GM21717 (cell line): ENCODE measurements around the gene INO80B.
"Not testable (repeated sequence)": the region's sequence is repeated elsewhere in the genome, so short reads cannot be mapped to it uniquely, and the experiment has no call there.

Experiments
- ATAC-seq: cut with Tn5 transposase; IDR thresholded peaks from one replicate; pipeline ENCODE4 v1.9.1; 2021; ENCODE audit warnings: mild to moderate bottlenecking, moderate library complexity; ENCODE audit not compliant: unreplicated experiment

INO80B gene

GRCh38 chr2:74447230-74447999, 7.5 kb upstream of the INO80B start:
- no peak for ATAC-seq

- ATAC-seq: no peak
Observed at GRCh38 chr2:74448771-74449170, 6.1 kb upstream of the INO80B start.

GRCh38 chr2:74450570-74451190, 4.2 kb upstream of the INO80B start:
- no peak for ATAC-seq

GRCh38 chr2:74457129-74457548, 2.3 kb downstream of the INO80B start:
- no peak for ATAC-seq

DNA sequence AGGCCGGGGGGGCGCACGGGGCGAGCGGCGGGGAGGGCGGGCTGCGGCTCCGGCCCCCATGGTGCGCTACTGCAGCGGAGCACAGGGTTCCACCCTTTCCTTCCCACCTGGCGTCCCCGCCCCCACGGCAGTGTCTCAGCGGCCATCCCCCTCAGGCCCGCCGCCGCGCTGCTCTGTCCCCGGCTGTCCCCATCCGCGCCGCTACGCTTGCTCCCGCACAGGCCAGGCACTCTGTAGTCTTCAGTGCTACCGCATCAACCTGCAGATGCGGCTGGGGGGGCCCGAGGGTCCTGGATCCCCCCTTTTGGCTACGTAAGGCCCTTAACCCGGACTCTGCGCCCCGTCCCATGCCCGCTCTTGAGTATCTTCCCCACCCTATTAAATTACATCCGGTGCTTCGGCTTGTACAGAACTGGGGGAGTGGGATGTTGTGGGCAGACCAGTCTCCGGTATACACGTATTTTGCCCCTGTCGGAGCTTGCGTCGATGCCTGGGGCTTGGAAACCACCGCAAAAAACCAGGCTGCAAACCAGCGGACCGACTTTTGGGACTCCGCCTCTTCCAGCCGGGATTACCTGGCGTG, 2.8 kb downstream of the INO80B start:
- ATAC-seq: peak; percentile 33

DNA sequence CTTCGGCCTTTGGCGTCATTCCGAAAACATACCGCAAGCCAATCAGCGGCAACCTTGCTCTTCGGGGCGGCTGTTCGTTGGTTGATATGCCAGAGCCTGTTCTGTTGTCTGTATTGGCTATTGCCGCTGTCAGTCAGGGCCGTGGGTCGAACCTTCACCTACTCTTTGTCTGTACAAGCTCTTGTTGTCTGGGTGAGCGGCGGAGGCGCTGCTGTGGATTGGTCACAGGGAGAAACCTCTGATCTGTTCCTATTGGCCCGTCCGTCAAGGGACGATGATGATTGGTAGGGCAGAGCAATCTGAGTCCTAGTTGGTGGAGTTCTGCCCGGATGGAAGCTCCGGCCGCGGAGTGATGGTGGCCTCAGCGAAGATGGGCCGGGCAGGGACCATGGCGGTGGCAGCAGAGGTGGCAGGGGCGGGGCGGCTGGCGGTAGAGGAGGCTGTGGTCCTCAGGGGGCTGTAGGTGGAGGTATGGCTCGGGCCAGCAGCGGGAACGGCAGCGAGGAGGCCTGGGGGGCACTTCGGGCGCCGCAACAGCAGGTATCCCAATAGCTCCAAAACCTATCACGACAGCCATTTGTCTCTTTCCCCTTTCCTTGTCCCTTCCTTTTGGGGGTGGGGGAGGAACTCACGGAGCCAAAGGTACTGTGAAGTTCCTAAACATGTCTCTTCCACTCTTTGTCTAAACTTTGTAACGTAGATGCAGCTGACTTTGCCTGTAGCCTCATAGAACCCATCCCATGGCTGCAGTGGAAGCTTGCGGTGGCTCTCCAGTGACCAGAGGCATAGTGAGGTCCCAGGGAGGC, 3.4 kb downstream of the INO80B start, which contains the start of gene WBP1:
TSS of gene WBP1 (plus strand) at position 307 of the 806 bp plus-strand sequence. CDS start at position 472, 165 bp downstream.
- ATAC-seq: peak; percentile 81

DNA sequence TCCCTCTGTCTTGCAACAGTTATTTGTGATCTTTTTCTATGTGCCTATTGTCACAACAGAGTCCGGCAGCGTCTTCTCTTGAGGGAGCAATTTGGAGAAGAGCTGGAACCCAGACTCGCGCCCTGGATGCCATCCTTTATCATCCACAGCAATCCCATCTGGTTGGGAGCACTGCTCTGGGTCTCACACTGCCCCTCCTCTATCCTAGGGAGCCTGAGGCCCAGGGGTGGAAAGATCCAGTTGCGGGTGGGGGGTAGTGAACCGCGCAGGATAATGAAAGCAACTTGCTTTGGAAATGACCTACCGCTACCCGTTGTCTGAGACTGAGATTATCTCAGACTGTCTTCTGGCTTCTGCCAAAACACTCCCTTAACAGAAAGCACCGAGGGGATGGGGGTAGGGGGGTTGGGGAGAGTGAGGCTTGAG, 4.1 kb downstream of the INO80B start:
- no peak for ATAC-seq

- not testable (repeated sequence) for ATAC-seq
Observed at GRCh38 chr2:74459503-74460118, 4.7 kb downstream of the INO80B start.

DNA sequence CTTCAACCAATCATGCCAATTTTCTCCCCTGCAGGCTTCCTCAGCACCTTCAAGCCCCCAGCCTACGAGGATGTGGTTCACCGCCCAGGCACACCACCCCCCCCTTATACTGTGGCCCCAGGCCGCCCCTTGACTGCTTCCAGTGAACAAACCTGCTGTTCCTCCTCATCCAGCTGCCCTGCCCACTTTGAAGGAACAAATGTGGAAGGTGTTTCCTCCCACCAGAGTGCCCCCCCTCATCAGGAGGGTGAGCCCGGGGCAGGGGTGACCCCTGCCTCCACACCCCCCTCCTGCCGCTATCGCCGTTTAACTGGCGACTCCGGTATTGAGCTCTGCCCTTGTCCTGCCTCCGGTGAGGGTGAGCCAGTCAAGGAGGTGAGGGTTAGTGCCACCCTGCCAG, 5.3 kb downstream of the INO80B start:
- not testable (repeated sequence) for ATAC-seq

GRCh38 chr2:74461187-74462053, 6.5 kb downstream of the INO80B start:
- no peak for ATAC-seq

DNA sequence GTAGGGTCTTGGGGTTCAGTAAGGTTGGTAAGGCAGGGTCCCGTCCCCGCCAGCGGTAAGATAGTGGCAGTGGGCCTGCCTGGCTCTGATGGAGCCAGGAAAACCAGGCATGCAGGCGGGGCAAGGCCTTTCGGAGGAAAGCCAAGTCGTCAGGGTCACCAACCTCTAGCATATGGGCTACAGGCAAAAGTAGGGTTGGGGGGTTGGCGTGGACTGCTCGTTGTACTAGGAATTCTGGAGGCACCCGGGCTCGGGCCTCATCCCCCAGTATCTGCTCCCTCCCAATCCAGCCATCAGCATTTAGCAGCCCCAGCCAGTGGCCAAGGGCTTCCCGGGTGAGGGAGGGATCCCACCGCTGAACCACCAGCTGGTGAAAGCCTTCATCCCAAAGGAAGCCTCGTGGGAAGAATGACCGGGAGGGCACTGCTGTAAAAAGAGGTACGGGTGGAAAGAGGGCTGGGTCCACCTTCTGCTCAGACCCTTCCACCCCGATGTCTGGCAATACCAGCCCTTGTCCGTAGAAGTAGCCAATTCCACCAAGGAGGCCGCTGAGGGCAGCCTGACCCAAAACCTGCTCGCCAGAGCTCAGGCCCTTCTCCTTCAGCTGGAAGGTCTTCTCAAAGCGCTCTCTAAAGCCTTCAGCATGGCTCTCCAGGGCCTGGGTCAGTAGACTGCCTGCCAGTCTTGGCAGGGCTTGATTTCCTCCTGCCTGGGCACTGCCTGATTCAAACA, 7.3 kb downstream of the INO80B start:
- ATAC-seq: no peak

DNA sequence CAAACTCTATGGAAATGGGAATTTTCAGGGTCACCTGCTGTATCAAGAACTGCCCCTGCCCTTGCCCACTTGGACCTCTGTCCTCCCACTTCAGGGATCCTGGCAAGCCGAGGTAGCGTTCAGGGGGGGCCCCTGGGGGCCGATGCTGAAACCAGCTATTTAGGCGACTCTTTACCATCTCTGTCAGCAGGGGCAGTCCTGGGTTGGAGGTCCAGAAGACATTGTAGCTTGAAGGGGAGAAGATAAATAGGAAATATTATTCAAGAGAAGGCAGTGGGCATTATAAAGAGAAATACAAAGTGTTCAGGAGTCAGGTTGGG, 7.9 kb downstream of the INO80B start:
- no peak for ATAC-seq

DNA sequence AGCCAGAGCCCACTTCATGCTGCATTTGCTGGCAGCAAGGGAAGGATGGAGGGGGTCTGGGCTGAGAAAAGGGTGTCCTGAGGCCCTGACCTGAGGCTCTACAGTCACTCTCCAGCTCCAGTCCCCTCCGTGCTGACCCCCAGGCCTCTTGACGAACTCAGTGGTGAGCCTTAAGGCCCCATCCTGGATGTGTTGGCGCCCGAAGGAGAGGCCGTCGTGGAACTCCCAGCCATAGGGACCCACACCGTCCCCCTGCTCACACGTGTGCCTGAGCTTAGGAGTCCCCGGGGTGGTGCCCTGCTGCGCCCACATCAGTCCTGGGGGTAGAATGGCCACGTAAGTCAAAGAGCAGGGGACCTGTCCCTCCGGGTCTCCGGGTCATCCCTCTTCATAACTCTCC, 9.5 kb downstream of the INO80B start:
- no peak for ATAC-seq

GRCh38 chr2:74470742-74471141, 15.9 kb downstream of the INO80B start:
- ATAC-seq: not testable (repeated sequence)

GRCh38 chr2:74471332-74472065, 16.6 kb downstream of the INO80B start:
- ATAC-seq: no peak

GRCh38 chr2:74472086-74472944, 17.4 kb downstream of the INO80B start, which contains the start of gene MRPL53:
TSS of gene MRPL53 (minus strand) at chr2:74472680. CDS start at chr2:74472660, 20 bp downstream.
- ATAC-seq: peak; percentile 78

DNA sequence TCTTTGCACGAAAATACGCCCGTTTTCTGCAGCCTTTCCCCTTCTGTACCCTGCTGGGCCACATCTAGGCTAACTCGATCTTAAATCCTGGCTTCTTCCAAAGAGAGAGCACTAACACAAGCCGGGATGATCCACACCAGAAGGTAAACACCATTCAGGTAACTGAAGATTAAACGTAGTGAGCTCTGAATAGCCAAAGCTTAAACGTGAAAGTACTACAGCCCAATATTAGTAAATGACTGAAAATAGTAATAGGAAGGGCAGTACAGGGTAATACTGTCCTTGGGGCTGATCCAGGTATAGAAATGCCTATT, 18.0 kb downstream of the INO80B start:
- no peak for ATAC-seq

DNA sequence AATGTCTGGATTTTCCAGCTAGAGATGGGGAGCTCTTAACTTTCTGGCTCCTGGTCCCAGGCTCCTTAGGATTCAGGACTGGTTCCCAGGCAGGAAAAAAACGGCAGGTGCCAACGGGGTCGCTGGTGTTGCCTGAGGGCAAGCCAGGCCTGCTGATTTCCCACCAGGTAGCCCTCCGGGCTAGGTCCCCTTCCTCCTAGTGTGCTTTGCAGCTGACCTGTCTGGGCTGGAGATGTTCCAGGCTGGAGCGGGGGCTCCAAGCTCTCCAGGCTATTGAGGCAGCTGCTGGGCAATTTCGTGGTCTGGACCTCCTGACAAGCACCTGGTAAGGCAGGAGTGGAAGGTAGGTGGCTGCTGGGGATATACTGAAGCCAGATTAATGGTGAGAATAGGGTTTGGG, 19.6 kb downstream of the INO80B start:
- ATAC-seq: no peak
